HUES48 (cell line): ENCODE results near the gene CDCP1.

ENCODE experiments used
- H3K27ac ChIP-seq: one replicate; pipeline ENCODE4 v1.7.0; 2013; ENCODE audit warnings: low read depth, low read length, inconsistent platforms
- H3K27me3 ChIP-seq: 2 replicates; pipeline ENCODE4 v1.6.1; 2013; ENCODE audit warnings: mild to moderate bottlenecking, low read length; ENCODE audit not compliant: control insufficient read depth, insufficient read depth
- H3K36me3 ChIP-seq: 2 replicates; pipeline ENCODE4 v1.6.1; 2013; ENCODE audit warnings: low read length; ENCODE audit not compliant: control insufficient read depth, insufficient read depth
- H3K4me1 ChIP-seq: 2 replicates; pipeline ENCODE4 v1.6.1; 2013; ENCODE audit warnings: mild to moderate bottlenecking, low read length; ENCODE audit not compliant: control insufficient read depth, insufficient read depth
- H3K4me3 ChIP-seq: 2 replicates; pipeline ENCODE4 v1.5.1; 2013; ENCODE audit warnings: mild to moderate bottlenecking, low read depth, low read length
- H3K9ac ChIP-seq: 2 replicates; pipeline ENCODE4 v1.6.1; 2013; ENCODE audit warnings: mild to moderate bottlenecking, low read depth, low read length, moderate library complexity
- H3K9me3 ChIP-seq: 2 replicates; pipeline ENCODE4 v1.6.1; 2013; ENCODE audit warnings: low read length; ENCODE audit not compliant: control insufficient read depth, insufficient read depth

Gene CDCP1

GRCh38 chr3:45109771-45110508 is 36.2 kb downstream of the CDCP1 start:
- H3K27me3 ChIP-seq, result no peaks in the 10 kb centered on the region
- no peaks in the 10 kb centered on the region for H3K9me3 ChIP-seq
- peaks cover 62% of the 10 kb centered on the region for H3K36me3 ChIP-seq
- H3K4me3 ChIP-seq, result no peak overlapping the region
- H3K27ac ChIP-seq, result no peak overlapping the region
- H3K4me1 ChIP-seq, result no peaks in the 10 kb centered on the region
- no peak overlapping the region for H3K9ac ChIP-seq

- peaks cover 67% of the 10 kb centered on the region for H3K36me3 ChIP-seq
These were observed 39.3 kb downstream of the CDCP1 start for GRCh38 chr3:45106874-45107273.

DNA sequence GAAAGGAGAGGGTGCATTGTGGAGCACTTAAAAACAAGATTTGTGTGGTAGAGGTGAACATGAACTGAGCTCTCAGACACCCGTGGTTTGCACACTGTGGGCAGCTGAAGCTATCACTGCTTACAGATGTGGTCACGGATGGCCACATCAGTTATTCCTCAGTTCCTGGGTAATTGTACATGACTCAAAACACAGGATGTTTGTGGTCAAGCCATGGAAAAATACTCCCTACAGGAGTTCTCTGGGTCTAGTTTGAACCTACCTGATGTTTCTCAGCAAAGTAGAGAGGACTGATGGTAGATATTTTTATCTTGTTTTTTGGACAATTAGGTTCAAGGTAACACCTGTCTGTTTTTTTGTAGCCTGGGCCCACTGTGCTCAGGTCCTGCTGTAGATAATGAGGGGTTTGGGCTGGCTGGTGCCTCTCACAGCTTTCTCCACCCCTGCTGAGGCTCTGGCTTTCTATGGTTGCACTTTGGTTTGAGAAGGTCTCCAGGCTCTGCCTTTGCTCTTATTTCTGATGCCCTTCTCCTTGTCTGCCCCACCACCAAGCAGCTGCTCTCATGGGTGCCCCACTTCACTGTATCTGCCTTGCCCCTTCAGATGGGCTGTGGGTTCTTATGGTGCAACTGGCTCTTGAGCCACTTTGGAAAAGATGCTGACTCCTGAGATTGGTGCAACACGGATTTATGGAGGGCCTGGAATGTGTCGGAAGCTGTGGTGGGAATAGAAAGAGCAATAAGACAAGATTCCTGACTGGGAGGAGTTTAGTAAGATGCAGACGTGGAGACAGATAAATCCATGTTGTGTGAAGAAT is 40.1 kb downstream of the CDCP1 start:
- Histone ChIP-seq H3K27me3 (no peaks in the 10 kb centered on the region), H3K9me3 (no peaks in the 10 kb centered on the region), H3K36me3 (peaks cover 65% of the 10 kb centered on the region), H3K9ac (no peak overlapping the region), H3K4me1 (no peaks in the 10 kb centered on the region), H3K4me3 (no peak overlapping the region), H3K27ac (no peak overlapping the region)

More at GRCh38 chr3:45106874-45107273, 39.3 kb downstream of the CDCP1 start:
- no peaks in the 10 kb centered on the region for H3K9me3 ChIP-seq
- H3K4me3 ChIP-seq, result no peak overlapping the region
- no peak overlapping the region for H3K27ac ChIP-seq
- no peaks in the 10 kb centered on the region for H3K27me3 ChIP-seq
- H3K4me1 ChIP-seq, result no peaks in the 10 kb centered on the region
- no peak overlapping the region for H3K9ac ChIP-seq

GRCh38 chr3:45104715-45105711 is 41.2 kb downstream of the CDCP1 start:
- no peaks in the 10 kb centered on the region for H3K9me3 ChIP-seq
- H3K4me3 ChIP-seq, result no peak overlapping the region
- no peaks in the 10 kb centered on the region for H3K27me3 ChIP-seq
- H3K27ac ChIP-seq, result no peak overlapping the region
- no peak overlapping the region for H3K9ac ChIP-seq
- peaks cover 58% of the 10 kb centered on the region for H3K36me3 ChIP-seq
- no peaks in the 10 kb centered on the region for H3K4me1 ChIP-seq

DNA sequence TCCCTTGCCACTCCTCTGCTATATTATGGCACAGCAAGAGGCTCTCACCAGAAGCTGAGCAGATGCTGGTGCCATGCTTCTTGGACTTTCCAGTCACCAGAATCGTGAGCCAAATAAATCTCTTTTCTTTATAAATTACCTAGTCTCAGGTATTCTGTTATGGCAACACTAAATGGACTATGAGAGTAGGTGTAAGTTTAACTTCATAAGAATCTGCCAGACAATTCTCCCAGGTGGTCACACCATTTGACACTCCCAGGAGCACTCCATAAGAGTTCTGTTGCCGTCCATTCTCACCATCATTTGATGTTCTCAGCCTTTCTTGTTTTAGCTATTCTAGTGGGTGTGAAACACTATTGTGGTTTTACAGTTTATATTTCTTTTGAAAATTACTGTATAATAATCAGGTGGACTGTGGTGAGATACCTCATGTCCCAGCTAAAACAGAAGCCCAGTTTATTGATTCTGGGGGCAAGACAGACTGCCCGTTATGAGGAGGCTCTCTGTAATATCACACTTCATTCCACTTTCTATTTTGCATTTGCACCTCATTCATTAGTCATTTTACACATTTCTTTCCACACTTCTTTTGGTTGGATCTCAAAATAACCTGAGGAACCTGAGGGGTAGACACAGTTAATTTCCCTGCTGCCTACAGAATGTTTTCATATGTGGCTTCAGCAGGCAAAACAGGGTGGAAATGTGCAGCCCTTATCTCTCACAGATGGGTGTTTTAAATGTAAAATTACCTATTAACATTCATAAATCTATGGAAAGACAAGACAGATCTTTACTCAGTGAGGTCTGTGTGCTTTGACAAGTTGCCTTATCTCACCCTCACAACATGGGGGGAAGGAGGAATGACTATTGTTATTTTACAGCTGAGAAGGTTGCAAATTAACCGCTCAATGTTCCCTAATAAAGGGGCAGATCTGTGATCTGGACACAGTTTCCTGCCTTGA is 42.1 kb downstream of the CDCP1 start:
- no peaks in the 10 kb centered on the region for H3K9me3 ChIP-seq
- no peak overlapping the region for H3K9ac ChIP-seq
- peaks cover 49% of the 10 kb centered on the region for H3K36me3 ChIP-seq
- H3K4me1 ChIP-seq, result no peaks in the 10 kb centered on the region
- no peak overlapping the region for H3K27ac ChIP-seq
- H3K4me3 ChIP-seq, result no peak overlapping the region
- no peaks in the 10 kb centered on the region for H3K27me3 ChIP-seq

GRCh38 chr3:45103334-45103733 is 42.8 kb downstream of the CDCP1 start:
- Histone ChIP-seq H3K27ac (no peak overlapping the region), H3K27me3 (no peaks in the 10 kb centered on the region), H3K4me3 (no peak overlapping the region), H3K9ac (no peak overlapping the region), H3K4me1 (no peaks in the 10 kb centered on the region), H3K36me3 (peaks cover 49% of the 10 kb centered on the region), H3K9me3 (no peaks in the 10 kb centered on the region)

DNA sequence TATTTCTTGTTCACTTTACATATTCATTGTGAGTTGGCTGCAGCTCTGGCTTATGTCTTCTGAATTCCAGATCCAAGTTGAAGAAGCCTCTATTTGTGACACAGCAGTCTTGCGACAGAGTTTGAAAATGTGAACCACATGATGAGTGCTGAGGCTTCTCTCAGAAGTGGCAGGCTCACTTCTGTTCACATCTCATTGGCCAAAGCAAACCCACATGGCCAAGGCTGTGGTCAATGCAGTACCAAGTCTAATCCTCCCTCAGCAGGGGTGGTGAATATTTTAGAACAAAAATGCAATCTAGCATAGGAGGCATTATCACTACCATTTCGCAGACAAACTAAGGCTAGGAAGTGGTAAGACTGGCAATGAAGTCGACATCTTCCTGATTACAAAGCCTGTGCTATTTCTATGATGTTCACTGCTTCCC is 45.2 kb downstream of the CDCP1 start:
- H3K9me3 ChIP-seq, result no peaks in the 10 kb centered on the region
- H3K9ac ChIP-seq, result no peak overlapping the region
- no peaks in the 10 kb centered on the region for H3K27me3 ChIP-seq
- H3K4me3 ChIP-seq, result no peak overlapping the region
- no peak overlapping the region for H3K27ac ChIP-seq
- no peaks in the 10 kb centered on the region for H3K4me1 ChIP-seq
- H3K36me3 ChIP-seq, result peaks cover 32% of the 10 kb centered on the region

- Histone ChIP-seq H3K4me1 (no peaks in the 10 kb centered on the region), H3K27me3 (no peaks in the 10 kb centered on the region), H3K9ac (no peak overlapping the region), H3K9me3 (no peaks in the 10 kb centered on the region), H3K27ac (no peak overlapping the region), H3K36me3 (peaks cover 22% of the 10 kb centered on the region), H3K4me3 (no peak overlapping the region)
These were observed 47.9 kb downstream of the CDCP1 start for GRCh38 chr3:45098310-45098709.

DNA sequence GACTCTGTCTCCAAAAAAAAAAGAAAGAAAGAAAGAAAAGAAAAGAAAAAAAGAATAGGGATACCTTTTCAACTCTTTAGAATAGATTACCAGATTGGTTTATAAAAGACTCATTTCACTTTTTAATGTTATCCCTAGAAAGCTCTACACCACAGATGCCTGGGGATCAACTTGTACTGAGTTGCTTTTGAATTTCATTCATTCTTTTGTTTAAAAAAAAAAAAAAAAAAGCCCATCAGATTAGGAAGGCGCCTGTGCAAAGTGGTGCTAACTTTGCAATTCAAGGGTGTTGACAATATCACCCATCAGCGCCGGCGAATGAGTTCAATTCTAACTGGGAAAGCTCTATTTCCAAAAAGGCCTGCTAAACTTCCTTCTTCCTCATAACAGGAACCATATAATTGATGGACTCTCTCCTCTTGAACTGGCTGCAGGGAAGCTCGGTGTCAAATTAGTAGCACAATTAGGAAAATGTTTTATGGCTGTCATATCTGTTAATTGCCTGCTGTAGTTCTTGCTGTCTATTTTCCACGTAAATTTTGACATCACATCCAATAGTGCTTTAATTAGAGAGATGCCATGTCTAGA is 48.8 kb downstream of the CDCP1 start:
- Histone ChIP-seq H3K36me3 (peaks cover 22% of the 10 kb centered on the region; the same call in 1 of the 2 replicates), H3K27ac (no peak overlapping the region), H3K9me3 (no peaks in the 10 kb centered on the region), H3K9ac (no peak overlapping the region), H3K4me3 (no peak overlapping the region), H3K4me1 (no peaks in the 10 kb centered on the region), H3K27me3 (no peaks in the 10 kb centered on the region)
